K562 (cell line): ENCODE measurements around the gene HARS2. TPM values are rescaled to one million over a fixed set of nuclear protein-coding genes. Genes with fewer than 3 reads are reported as not detected.

ENCODE experiments used
- GTF2A2 ChIP-seq: IDR thresholded peaks from 2 replicates; pipeline ENCODE4 v1.6.1; 2016; ENCODE audit warnings: mild to moderate bottlenecking, missing genetic modification characterization, missing compliant biosample characterization
- HCFC1 ChIP-seq: IDR thresholded peaks from 2 replicates; pipeline ENCODE4 v1.6.1; 2012; ENCODE audit warnings: low read depth, low read length, improper control_type of control experiment
- SRSF1 ChIP-seq: fragments of 200-400 bp; formaldehyde crosslinking; IDR thresholded peaks from 2 replicates; pipeline ENCODE4 v1.6.1; 2017; ENCODE audit warnings: mild to moderate bottlenecking, low read depth, low read length, moderate library complexity
- TEAD1 ChIP-seq, 2 experiments: fragments of 450-650 bp in 1 of 2; sonication (generic) in 1 of 2; formaldehyde crosslinking; IDR thresholded peaks; 2 replicates each; pipeline versions ENCODE4 v1.4.0 to v1.8.0; 2020 to 2022; ENCODE audit warnings: mild to moderate bottlenecking in 2 of 2, missing genetic modification reagents in 1 of 2
- TOE1 ChIP-seq, 2 experiments: fragments of 450-650 bp in 1 of 2; sonication (generic) in 1 of 2; formaldehyde crosslinking in 1 of 2; IDR thresholded peaks; 2 replicates each; pipeline versions ENCODE4 v1.7.1 to v1.8.0; 2016 to 2022; ENCODE audit warnings: borderline replicate concordance in 2 of 2, mild to moderate bottlenecking in 2 of 2, antibody characterized with exemption in 1 of 2, inconsistent platforms in 1 of 2, low read depth in 1 of 2, missing genetic modification reagents in 1 of 2, moderate library complexity in 1 of 2
- ZNF699 ChIP-seq: fragments of 250-450 bp; sonication (Bioruptor Pico); IDR thresholded peaks from 2 replicates; pipeline ENCODE4 v1.8.0; 2021; ENCODE audit warnings: mild to moderate bottlenecking, moderate library complexity; ENCODE audit not compliant: insufficient replicate concordance
- ZNF766 ChIP-seq: fragments of 200-800 bp; sonication (Bioruptor generic); conservative IDR thresholded peaks from 2 replicates; pipeline ENCODE4 v1.6.1; 2016; ENCODE audit warnings: missing genetic modification characterization, missing compliant biosample characterization
- polyA plus RNA-seq, 8 experiments: library from polyadenylated mRNA; depleted of rRNA in 4 of 8; stranded (reverse) in 5 of 8; unstranded in 3 of 8; fragments of >200 nt; fragmentation: Nextera tagmentation in 2 of 8; fragmentation: Illumina TruSeq in 1 of 8; extraction: Ambion mirVana in 2 of 8; extraction: Trizol in 1 of 8; gene quantifications; 2 replicates each; pipeline versions ENCODE4 v1.2.1 to v1.2.3, GENCODE V29; 2011 to 2014; ENCODE audit warnings: inconsistent platforms in 1 of 8, missing spikeins in 1 of 8
- total RNA-seq, 7 experiments: library from RNA; depleted of rRNA in 6 of 7; stranded (reverse); fragments of >200 nt in 6 of 7; fragmentation: Illumina TruSeq in 2 of 7; extraction: Trizol in 2 of 7; gene quantifications; 2 replicates each; pipeline versions ENCODE4 v1.2.1 to v1.2.3, GENCODE V29; 2011 to 2021; ENCODE audit warnings: low replicate concordance in 1 of 7
- TF ChIP-seq, protein P1 (sequence below): sonication (generic); formaldehyde crosslinking; IDR thresholded peaks from 2 replicates; pipeline ENCODE4 v1.8.1; 2023; ENCODE audit warnings: mild to moderate bottlenecking, missing genetic modification reagents
- TF ChIP-seq, protein P2 (sequence below), 2 experiments: fragments of 450-650 bp; IDR thresholded peaks; 2 replicates each; pipeline ENCODE4 v1.6.1; 2016; ENCODE audit warnings: mild to moderate bottlenecking in 2 of 2, borderline replicate concordance in 1 of 2, low read depth in 1 of 2, moderate library complexity in 1 of 2
- TF ChIP-seq, protein P3 (sequence below): fragments of 450-650 bp; IDR thresholded peaks from one replicate; pipeline ENCODE4 v1.6.1; 2018; ENCODE audit warnings: mild to moderate bottlenecking, moderate library complexity; ENCODE audit not compliant: partially characterized antibody
- TF ChIP-seq, protein P4 (sequence below): sonication (generic); formaldehyde crosslinking; IDR thresholded peaks from 2 replicates; pipeline ENCODE4 v1.8.1; 2022; ENCODE audit warnings: missing genetic modification reagents

HARS2 gene
- total and polyA plus RNA-seq, 9 of the 15 experiments (the other 6 are each of a cell fraction or from before 2014, with no cell fraction given): 8.5 to 41.6 (median 27.1) TPM

DNA sequence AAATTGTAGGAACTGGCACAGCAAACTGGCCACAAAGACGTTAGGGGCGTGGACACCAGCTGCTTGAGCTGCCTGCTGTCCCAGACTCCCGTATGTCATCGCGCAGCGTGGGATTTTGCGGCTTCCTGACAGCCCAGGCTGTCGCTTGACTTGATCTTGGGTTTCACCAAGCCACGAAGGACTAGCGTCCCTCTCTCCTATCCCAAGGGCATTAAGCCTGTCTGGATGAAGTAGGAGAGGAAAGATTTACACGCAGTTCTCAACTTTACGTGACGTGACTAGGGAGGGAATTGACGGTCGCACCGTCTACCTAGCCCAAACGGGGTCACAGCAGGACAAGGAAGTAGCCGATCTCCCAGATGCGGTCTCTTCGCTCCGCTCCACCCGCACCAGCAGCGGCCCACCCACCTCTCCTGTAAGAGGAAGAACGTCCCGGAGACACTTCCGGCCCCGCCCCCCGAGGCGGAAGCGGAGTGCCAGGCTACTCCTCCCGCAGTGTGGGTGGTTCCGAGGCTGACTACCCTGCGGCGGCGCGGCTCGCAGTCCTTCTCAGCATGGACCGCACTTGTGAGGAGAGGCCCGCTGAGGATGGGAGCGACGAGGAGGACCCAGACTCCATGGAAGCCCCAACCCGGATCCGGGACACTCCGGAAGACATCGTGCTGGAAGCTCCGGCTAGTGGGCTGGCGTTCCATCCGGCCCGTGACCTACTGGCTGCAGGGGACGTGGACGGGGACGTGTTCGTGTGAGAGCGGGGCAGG, 26.7 kb upstream of the HARS2 start, which contains the start of gene WDR55 (continued):
- TF ChIP-seq, protein P1, sequence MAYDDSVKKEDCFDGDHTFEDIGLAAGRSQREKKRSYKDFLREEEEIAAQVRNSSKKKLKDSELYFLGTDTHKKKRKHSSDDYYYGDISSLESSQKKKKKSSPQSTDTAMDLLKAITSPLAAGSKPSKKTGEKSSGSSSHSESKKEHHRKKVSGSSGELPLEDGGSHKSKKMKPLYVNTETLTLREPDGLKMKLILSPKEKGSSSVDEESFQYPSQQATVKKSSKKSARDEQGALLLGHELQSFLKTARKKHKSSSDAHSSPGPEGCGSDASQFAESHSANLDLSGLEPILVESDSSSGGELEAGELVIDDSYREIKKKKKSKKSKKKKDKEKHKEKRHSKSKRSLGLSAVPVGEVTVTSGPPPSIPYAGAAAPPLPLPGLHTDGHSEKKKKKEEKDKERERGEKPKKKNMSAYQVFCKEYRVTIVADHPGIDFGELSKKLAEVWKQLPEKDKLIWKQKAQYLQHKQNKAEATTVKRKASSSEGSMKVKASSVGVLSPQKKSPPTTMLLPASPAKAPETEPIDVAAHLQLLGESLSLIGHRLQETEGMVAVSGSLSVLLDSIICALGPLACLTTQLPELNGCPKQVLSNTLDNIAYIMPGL: peak; percentile 64; the same call in 1 of the 2 replicates
- TF ChIP-seq GTF2A2 (tag): no peak
- peak; percentile 56; the same call in 1 of the 2 replicates for TF ChIP-seq HCFC1
- TF ChIP-seq, protein P2, sequence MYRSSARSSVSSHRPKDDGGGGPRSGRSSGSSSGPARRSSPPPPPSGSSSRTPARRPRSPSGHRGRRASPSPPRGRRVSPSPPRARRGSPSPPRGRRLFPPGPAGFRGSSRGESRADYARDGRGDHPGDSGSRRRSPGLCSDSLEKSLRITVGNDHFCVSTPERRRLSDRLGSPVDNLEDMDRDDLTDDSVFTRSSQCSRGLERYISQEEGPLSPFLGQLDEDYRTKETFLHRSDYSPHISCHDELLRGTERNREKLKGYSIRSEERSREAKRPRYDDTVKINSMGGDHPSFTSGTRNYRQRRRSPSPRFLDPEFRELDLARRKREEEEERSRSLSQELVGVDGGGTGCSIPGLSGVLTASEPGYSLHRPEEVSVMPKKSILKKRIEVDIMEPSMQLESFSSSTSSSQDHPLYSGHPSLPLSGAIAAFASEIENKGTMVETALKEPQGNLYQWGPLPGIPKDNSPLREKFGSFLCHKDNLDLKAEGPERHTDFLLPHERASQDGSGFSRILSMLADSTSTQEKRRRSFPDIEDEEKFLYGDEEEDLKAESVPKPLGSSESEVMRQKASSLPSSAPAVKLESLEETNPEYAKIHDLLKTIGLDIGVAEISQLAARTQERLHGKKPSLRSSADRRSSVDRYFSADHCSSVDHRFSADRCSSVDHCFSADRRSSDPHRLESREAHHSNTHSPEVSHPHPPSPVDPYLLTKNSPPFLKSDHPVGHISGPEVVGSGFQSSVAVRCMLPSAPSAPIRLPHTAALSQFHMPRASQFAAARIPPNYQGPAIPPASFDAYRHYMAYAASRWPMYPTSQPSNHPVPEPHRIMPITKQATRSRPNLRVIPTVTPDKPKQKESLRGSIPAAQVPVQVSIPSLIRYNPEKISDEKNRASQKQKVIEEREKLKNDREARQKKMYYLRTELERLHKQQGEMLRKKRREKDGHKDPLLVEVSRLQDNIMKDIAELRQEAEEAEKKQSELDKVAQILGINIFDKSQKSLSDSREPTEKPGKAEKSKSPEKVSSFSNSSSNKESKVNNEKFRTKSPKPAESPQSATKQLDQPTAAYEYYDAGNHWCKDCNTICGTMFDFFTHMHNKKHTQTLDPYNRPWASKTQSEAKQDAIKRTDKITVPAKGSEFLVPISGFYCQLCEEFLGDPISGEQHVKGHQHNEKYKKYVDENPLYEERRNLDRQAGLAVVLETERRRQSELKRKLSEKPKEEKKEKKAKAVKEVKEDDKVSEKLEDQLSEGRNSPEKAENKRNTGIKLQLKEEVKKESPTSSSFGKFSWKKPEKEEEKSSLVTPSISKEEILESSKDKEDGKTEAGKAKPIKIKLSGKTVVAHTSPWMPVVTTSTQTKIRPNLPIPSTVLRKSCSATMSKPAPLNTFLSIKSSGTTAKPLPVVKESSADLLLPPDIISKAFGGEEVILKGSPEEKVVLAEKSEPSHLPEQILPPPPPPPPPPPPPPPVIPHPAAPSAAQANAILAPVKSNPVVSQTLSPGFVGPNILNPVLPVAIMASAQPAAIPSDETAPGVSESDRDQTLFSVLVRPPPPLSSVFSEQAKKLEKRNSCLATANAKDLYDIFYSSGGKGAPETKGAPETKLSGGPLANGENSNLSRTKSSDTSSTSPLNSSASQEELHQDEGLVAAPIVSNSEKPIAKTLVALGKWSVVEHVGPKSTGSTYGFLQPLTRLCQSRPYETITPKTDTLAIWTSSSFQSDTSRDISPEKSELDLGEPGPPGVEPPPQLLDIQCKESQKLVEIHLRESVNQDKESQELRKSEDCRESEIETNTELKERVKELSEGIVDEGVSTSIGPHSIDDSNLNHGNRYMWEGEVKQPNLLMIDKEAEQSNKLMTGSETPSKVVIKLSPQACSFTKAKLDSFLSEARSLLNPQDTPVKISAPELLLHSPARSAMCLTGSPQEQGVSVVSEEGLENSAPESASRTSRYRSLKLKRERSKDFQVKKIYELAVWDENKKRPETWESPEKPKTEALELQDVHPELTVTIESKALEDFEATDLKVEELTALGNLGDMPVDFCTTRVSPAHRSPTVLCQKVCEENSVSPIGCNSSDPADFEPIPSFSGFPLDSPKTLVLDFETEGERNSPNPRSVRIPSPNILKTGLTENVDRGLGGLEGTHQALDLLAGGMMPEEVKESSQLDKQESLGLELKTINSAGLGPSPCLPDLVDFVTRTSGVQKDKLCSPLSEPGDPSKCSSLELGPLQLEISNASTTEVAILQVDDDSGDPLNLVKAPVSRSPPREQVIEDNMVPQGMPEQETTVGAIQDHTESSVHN (IDR thresholded peaks at IDR 0.05; ENCODE audit: borderline replicate concordance in 1 of 2, low read depth in 1 of 2): peak in 1 of 2 experiments; percentile 62; a peak in 1 of 4 replicates
- TF ChIP-seq, protein P3, sequence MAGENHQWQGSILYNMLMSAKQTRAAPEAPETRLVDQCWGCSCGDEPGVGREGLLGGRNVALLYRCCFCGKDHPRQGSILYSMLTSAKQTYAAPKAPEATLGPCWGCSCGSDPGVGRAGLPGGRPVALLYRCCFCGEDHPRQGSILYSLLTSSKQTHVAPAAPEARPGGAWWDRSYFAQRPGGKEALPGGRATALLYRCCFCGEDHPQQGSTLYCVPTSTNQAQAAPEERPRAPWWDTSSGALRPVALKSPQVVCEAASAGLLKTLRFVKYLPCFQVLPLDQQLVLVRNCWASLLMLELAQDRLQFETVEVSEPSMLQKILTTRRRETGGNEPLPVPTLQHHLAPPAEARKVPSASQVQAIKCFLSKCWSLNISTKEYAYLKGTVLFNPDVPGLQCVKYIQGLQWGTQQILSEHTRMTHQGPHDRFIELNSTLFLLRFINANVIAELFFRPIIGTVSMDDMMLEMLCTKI: no peak
- no peak for TF ChIP-seq SRSF1
- TF ChIP-seq ZNF766 (CRISPR knock-in tag): no peak
- TF ChIP-seq TEAD1 (CRISPR knock-in tag; IDR thresholded peaks at IDR 0.05): no peak; a peak in 1 of 4 replicates
- TF ChIP-seq, protein P4, sequence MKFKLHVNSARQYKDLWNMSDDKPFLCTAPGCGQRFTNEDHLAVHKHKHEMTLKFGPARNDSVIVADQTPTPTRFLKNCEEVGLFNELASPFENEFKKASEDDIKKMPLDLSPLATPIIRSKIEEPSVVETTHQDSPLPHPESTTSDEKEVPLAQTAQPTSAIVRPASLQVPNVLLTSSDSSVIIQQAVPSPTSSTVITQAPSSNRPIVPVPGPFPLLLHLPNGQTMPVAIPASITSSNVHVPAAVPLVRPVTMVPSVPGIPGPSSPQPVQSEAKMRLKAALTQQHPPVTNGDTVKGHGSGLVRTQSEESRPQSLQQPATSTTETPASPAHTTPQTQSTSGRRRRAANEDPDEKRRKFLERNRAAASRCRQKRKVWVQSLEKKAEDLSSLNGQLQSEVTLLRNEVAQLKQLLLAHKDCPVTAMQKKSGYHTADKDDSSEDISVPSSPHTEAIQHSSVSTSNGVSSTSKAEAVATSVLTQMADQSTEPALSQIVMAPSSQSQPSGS (CRISPR knock-in tag): no peak
- TF ChIP-seq TOE1 (IDR thresholded peaks at IDR 0.05; ENCODE audit: borderline replicate concordance): no peak; the same call in 1 of the 2 replicates
- TF ChIP-seq TOE1 (CRISPR knock-in tag; IDR thresholded peaks at IDR 0.05; ENCODE audit: borderline replicate concordance, low read depth): 0 out of 2 replicates have a peak, but pooled peaks have one; percentile 28
- TF ChIP-seq ZNF699: no peak
